OCI-LY1 (cell line): Measurements from ENCODE around the gene RASA2.

Source experiments
- H2AFZ ChIP-seq: fragments of 200-600 bp; sonication (generic), shearing (Covaris generic); 2 replicates; pipeline ENCODE4 v1.6.0; 2014; ENCODE audit warnings: antibody characterized with exemption, mild to moderate bottlenecking, low read length
- H3F3A ChIP-seq: fragments of 200-600 bp; sonication (generic), shearing (Covaris generic); 2 replicates; pipeline ENCODE4 v1.6.0; 2014; ENCODE audit warnings: mild to moderate bottlenecking, antibody characterized with exemption, low read length, moderate library complexity; ENCODE audit not compliant: insufficient read depth
- H3K27ac ChIP-seq: fragments of 200-600 bp; sonication (generic); 2 replicates; pipeline ENCODE4 v1.5.1; 2014; ENCODE audit warnings: low read length, mixed run types, mild to moderate bottlenecking, low read depth; ENCODE audit not compliant: poor library complexity, severe bottlenecking
- H3K27me3 ChIP-seq: fragments of 200-600 bp; sonication (generic); 2 replicates; pipeline ENCODE4 v1.6.0; 2014; ENCODE audit warnings: antibody characterized with exemption, mild to moderate bottlenecking, low read length, moderate library complexity; ENCODE audit not compliant: insufficient read depth
- H3K36me3 ChIP-seq: fragments of 200-600 bp; sonication (generic); 2 replicates; pipeline ENCODE4 v1.6.1; 2014; ENCODE audit warnings: mild to moderate bottlenecking, antibody characterized with exemption, low read length, moderate library complexity, mixed read lengths; ENCODE audit not compliant: insufficient read depth
- H3K4me1 ChIP-seq: fragments of 200-600 bp; sonication (generic); 2 replicates; pipeline ENCODE4 v1.5.1; 2014; ENCODE audit warnings: mild to moderate bottlenecking, low read length, moderate library complexity; ENCODE audit not compliant: insufficient read depth, severe bottlenecking
- H3K4me2 ChIP-seq: fragments of 200-600 bp; sonication (generic), shearing (Covaris generic); 2 replicates; pipeline ENCODE4 v1.6.1; 2014; ENCODE audit warnings: low read length
- H3K4me3 ChIP-seq: fragments of 200-600 bp; sonication (generic); 2 replicates; pipeline ENCODE4 v1.5.1; 2014; ENCODE audit warnings: low read length, low read depth, mild to moderate bottlenecking, mixed read lengths; ENCODE audit not compliant: poor library complexity, severe bottlenecking
- H3K79me2 ChIP-seq: fragments of 200-600 bp; shearing (Covaris generic); 2 replicates; pipeline ENCODE4 v1.6.1; 2016; ENCODE audit warnings: mixed run types, low read length, mixed read lengths; ENCODE audit not compliant: insufficient read depth
- H3K9ac ChIP-seq: fragments of 200-600 bp; sonication (generic), shearing (Covaris generic); 2 replicates; pipeline ENCODE4 v1.6.1; 2014; ENCODE audit warnings: mild to moderate bottlenecking, low read length, mixed read lengths
- H3K9me2 ChIP-seq: fragments of 200-600 bp; sonication (generic), shearing (Covaris generic); 2 replicates; pipeline ENCODE4 v1.6.1; 2014; ENCODE audit warnings: low read depth, mild to moderate bottlenecking, low read length, mixed read lengths
- H3K9me3 ChIP-seq: fragments of 200-600 bp; shearing (Covaris generic); 2 replicates; pipeline ENCODE4 v1.6.1; 2014; ENCODE audit warnings: low read length, mixed read lengths
- H4K20me1 ChIP-seq: fragments of 200-600 bp; sonication (generic), shearing (Covaris generic); 2 replicates; pipeline ENCODE4 v1.6.0; 2016; ENCODE audit warnings: mild to moderate bottlenecking, low read length; ENCODE audit not compliant: insufficient read depth
- CTCF ChIP-seq: fragments of 200-600 bp; sonication (generic), shearing (Covaris generic); IDR thresholded peaks from 2 replicates; pipeline ENCODE4 v1.5.1; 2017; ENCODE audit warnings: mild to moderate bottlenecking, antibody characterized with exemption, low read length, moderate library complexity, mixed read lengths
- EZH2 ChIP-seq: fragments of 200-600 bp; sonication (generic), shearing (Covaris generic); IDR thresholded peaks from 2 replicates; pipeline ENCODE4 v1.8.0; 2017; ENCODE audit warnings: borderline replicate concordance, mixed run types, mild to moderate bottlenecking, antibody characterized with exemption, low read length, moderate library complexity, mixed read lengths

Gene RASA2

DNA sequence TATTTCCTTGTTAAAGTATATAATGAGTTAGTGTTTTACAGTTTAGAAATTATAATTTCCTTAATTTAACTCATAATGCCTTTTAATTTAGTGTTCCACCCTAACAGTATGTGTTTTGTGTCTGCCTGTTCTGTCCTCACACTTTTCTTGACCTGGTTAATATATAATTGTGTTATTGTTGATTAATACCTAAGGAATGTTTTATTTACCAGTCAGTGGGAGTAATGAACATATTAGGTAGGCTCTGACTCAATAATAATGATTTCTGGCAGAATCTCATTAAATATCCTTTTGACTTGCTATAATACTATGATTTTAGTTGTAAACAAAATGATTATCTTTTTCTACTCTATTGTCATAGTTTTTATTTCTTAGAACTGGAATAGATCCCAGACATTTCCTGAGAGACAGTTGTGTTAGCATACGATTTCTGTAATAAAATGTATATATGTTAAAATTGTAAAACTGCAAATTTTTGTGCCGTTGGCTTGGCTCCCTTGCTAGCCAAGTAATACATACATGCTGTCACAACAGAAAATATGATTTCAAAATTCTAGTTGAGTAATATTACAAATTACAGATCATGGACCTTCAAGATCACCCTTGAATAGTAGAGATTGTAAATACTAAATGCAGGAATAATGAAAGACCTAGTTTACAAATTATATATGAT is 51.9 kb downstream of the RASA2 start:
- no peak overlapping the region for H3K4me2 ChIP-seq
- H3K36me3 ChIP-seq = peaks cover 52% of the 10 kb centered on the region

GRCh38 chr3:141539431-141540187 is 52.8 kb downstream of the RASA2 start:
- Histone ChIP-seq H3K4me1 (no peaks in the 10 kb centered on the region), H3K27ac (no peak overlapping the region), H3K4me2 (no peak overlapping the region)

More for the DNA sequence above, 51.9 kb downstream of the RASA2 start:
- Histone ChIP-seq H3K9me3 (peaks cover 18% of the 10 kb centered on the region), H3K27ac (no peak overlapping the region), H3K27me3 (no peaks in the 10 kb centered on the region), H3K4me1 (no peaks in the 10 kb centered on the region), H4K20me1 (no peaks in the 10 kb centered on the region), H3K79me2 (no peaks in the 10 kb centered on the region), H2AFZ (no peak overlapping the region), H3K9me2 (no peaks in the 10 kb centered on the region), H3K4me3 (no peak overlapping the region), H3K9ac (no peak overlapping the region), H3F3A (no peaks in the 10 kb centered on the region)
- TF ChIP-seq CTCF (no peak), EZH2 (no peak)

GRCh38 chr3:141540531-141540930 is 53.7 kb downstream of the RASA2 start:
- no peaks in the 10 kb centered on the region for H3K79me2 ChIP-seq
- TF ChIP-seq EZH2 (no peak), CTCF (no peak)
- no peaks in the 10 kb centered on the region for H3F3A ChIP-seq
- no peaks in the 10 kb centered on the region for H3K4me1 ChIP-seq
- no peak overlapping the region for H3K9ac ChIP-seq
- no peaks in the 10 kb centered on the region for H4K20me1 ChIP-seq
- H3K27ac ChIP-seq = no peak overlapping the region
- H3K4me2 ChIP-seq = no peak overlapping the region
- H3K9me3 ChIP-seq = peaks cover 16% of the 10 kb centered on the region
- peaks cover 44% of the 10 kb centered on the region for H3K36me3 ChIP-seq
- no peak overlapping the region for H3K4me3 ChIP-seq
- no peaks in the 10 kb centered on the region for H3K9me2 ChIP-seq
- no peak overlapping the region for H2AFZ ChIP-seq
- no peaks in the 10 kb centered on the region for H3K27me3 ChIP-seq

More at GRCh38 chr3:141539431-141540187, 52.8 kb downstream of the RASA2 start:
- H3K4me3 ChIP-seq = no peak overlapping the region
- H2AFZ ChIP-seq = no peak overlapping the region
- no peaks in the 10 kb centered on the region for H4K20me1 ChIP-seq
- H3K79me2 ChIP-seq = no peaks in the 10 kb centered on the region
- H3K9me2 ChIP-seq = no peaks in the 10 kb centered on the region
- H3K36me3 ChIP-seq = peaks cover 44% of the 10 kb centered on the region
- H3F3A ChIP-seq = no peaks in the 10 kb centered on the region
- no peak overlapping the region for H3K9ac ChIP-seq
- no peaks in the 10 kb centered on the region for H3K27me3 ChIP-seq
- peaks cover 18% of the 10 kb centered on the region for H3K9me3 ChIP-seq
- TF ChIP-seq CTCF (no peak), EZH2 (no peak)
